ENCODE data around the gene C1RL. TPM values are rescaled to one million over a fixed set of nuclear protein-coding genes. Genes with fewer than 3 reads are reported as not detected.
"Not testable (repeated sequence)": the region's sequence is repeated elsewhere in the genome, so short reads cannot be mapped to it uniquely, and the experiment has no call there.

Gene C1RL
- total RNA-seq, 4 donors from 2014 or later: 15.4 to 121 (median 37.4) TPM

- TF ChIP-seq CTCF (IDR thresholded peaks at IDR 0.05) (no peak), POLR2A (IDR thresholded peaks at IDR 0.05) (no peak)
- intact Hi-C loops (cut with DNase I; ENCODE audit: low total_unique reads): loop anchor here (5.0 kb wide), 1 partner anchor 47 kb away; the partner anchor contains the start of gene C1S
- no peaks in the 10 kb centered on the region for H3K36me3 ChIP-seq
- no peak for DNase-seq
- H3K27me3 ChIP-seq: no peaks in the 10 kb centered on the region
- peaks cover 0 to 3% of the 10 kb centered on the region in 2 donors for H3K4me1 ChIP-seq
- H3K27ac ChIP-seq: peak overlapping the region; percentile 96 to 98
- H3K9me3 ChIP-seq: no peaks in the 10 kb centered on the region
- H3K4me3 ChIP-seq: peak overlapping the region in 1 of 2 donors; percentile 70
Measured at GRCh38 chr12:7109572-7109920, 532 bp upstream of the C1RL start.

DNA sequence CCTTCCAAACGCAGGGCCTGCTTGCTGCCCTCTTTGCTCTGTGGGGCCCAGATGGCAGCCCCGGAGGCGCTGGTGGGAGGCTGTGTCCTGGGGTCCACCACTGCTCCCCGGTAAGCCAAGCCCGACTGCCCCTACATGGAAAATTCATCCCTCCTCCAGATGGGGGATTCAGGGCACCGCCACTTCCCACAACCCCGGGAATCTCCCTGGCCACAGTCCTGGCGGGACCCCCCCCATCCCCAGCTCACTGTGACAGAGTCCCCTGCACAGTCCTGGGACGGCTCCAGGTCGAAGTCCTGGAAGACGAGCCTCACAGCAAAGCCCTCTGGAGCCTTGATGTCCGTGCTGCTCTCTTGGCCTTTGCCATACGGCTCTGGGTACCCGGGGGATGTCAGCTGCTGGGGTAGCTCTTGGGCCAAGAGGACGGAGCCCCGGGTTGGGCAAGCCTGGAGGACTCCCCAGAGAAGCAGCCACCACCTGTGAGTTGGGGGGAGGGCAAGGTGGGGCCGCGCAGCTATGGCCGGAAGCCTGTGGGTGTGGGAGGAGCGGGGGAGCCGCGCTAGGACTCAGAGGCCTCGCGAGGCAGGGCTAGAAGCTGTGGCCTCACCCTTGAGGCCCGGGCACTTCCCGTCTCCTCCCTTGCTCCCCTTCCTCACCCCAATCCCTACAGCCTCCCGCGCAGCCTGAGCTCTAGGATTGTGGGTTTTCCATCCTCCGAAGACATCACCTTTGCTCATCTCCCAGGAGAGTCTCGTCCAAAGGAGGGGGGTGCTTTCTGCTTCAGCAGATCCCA lies 815 bp downstream of the C1RL start:
- Histone ChIP-seq H3K4me1 (peaks cover 0 to 3% of the 10 kb centered on the region in 2 donors), H3K27ac (peak overlapping the region; percentile 96 to 98), H3K4me3 (peak overlapping the region; percentile 63 to 70), H3K27me3 (no peaks in the 10 kb centered on the region), H3K36me3 (no peaks in the 10 kb centered on the region), H3K9me3 (no peaks in the 10 kb centered on the region)
- TF ChIP-seq CTCF (IDR thresholded peaks at IDR 0.05): no peak
- peak; percentile 47 to 55 for TF ChIP-seq POLR2A (IDR thresholded peaks at IDR 0.05)
- DNase-seq: peak; percentile 79 to 80
- intact Hi-C loops (cut with DNase I; ENCODE audit: low total_unique reads): loop anchor here (5.0 kb wide), 1 partner anchor 46 kb away; the partner anchor contains the start of gene C1S

GRCh38 chr12:7107636-7108002 lies 1.4 kb downstream of the C1RL start:
- TF ChIP-seq CTCF (IDR thresholded peaks at IDR 0.05) (no peak), POLR2A (IDR thresholded peaks at IDR 0.05) (no peak)
- intact Hi-C loops (cut with DNase I; ENCODE audit: low total_unique reads): loop anchor here (5.0 kb wide), 1 partner anchor 45 kb away; the partner anchor contains the start of gene C1S

GRCh38 chr12:7107181-7107580 lies 1.8 kb downstream of the C1RL start:
- H3K4me1 ChIP-seq, H3K36me3 ChIP-seq, H3K27me3 ChIP-seq, H3K9me3 ChIP-seq, DNase-seq: not testable (repeated sequence)
- Histone ChIP-seq H3K4me3 (peak overlapping the region in 1 of 2 donors; percentile 10), H3K27ac (peak overlapping the region; percentile 53 to 98)
- intact Hi-C loops (cut with DNase I; ENCODE audit: low total_unique reads): loop anchor here (5.0 kb wide), 1 partner anchor 45 kb away; the partner anchor contains the start of gene C1S

More at GRCh38 chr12:7107636-7108002, 1.4 kb downstream of the C1RL start:
- Histone ChIP-seq H3K9me3 (no peaks in the 10 kb centered on the region), H3K4me1 (peaks cover 0 to 3% of the 10 kb centered on the region in 2 donors), H3K4me3 (peak overlapping the region; percentile 63 to 70), H3K27ac (peak overlapping the region; percentile 96 to 98), H3K27me3 (no peaks in the 10 kb centered on the region), H3K36me3 (no peaks in the 10 kb centered on the region)
- no peak for DNase-seq

DNA sequence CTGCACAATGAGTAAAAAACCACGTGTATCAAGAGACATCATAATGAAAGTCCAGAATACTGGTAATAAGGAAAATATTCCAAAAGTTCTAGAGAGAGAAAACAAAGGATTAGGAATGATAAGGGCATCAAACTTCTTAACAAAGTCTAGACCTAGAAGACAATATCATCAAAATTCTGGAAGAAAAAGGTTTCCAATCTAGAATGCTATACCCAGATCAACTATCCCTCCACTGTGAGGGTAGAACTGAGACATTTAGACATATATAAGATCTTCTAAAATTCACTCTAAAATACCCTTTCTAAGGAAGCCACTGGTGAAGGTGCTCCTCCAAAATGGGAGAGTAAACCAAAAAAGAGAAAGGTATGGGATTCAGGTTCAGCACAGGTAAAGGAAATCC lies 2.9 kb downstream of the C1RL start:
- DNase-seq: no peak
- Histone ChIP-seq H3K36me3 (no peaks in the 10 kb centered on the region), H3K27ac (no peak overlapping the region), H3K27me3 (no peaks in the 10 kb centered on the region), H3K4me1 (peaks cover 0 to 3% of the 10 kb centered on the region in 2 donors), H3K9me3 (no peaks in the 10 kb centered on the region), H3K4me3 (no peak overlapping the region)
- intact Hi-C loops (cut with DNase I; ENCODE audit: low total_unique reads): loop anchor here (5.0 kb wide), 1 partner anchor 44 kb away; the partner anchor contains the start of gene C1S
- TF ChIP-seq CTCF (IDR thresholded peaks at IDR 0.05) (no peak), POLR2A (IDR thresholded peaks at IDR 0.05) (no peak)

Data from uterus (tissue), 4 donors.